K562 (cell line): ENCODE results near the gene SYT7. TPM values are rescaled to one million over a fixed set of nuclear protein-coding genes. Genes with fewer than 3 reads are reported as not detected.

Experiments
- ATAC-seq: fragments of 200-7000 bp; cut with Tn5 transposase; 3 replicates; pipeline ENCODE4 v1.9.1; 2020; ENCODE audit warnings: moderate library complexity
- BruUV-seq: library from RNA; stranded (reverse); fragments of 400-500 nt; replicated peaks from 2 replicates; lab custom pipeline; 2021; lab: Mats Ljungman, UMichigan
- CTCF ChIA-PET: fragments of 300-600 bp; formaldehyde crosslinking; extraction: SDS; loops from one replicate; lab custom pipeline; 2021; ENCODE audit warnings: low intra/inter-chr PET ratio; lab: Yijun Ruan, JAX
- POLR2A ChIA-PET: fragments of 300-600, 350-650 bp; sonication (Branson Sonifier 250); formaldehyde crosslinking; extraction: SDS; loops from one replicate; lab custom pipeline; 2021; ENCODE audit warnings: antibody characterized with exemption, inconsistent platforms; lab: Yijun Ruan, JAX
- DNase-seq, 4 experiments: peaks; one replicate each; pipeline versions ENCODE4 v3.0.0 to v3.0.0-alpha.2; 2011 to 2018; ENCODE audit warnings: low spot score in 3 of 4, mixed read lengths in 3 of 4; ENCODE audit errors: extremely low read depth in 1 of 4
- FAIRE-seq: peaks from 2 replicates; lab custom pipeline; 2011; peaks lifted over from hg19 to GRCh38; lab: Jason Lieb, UNC
- H2AFZ ChIP-seq: 2 replicates; pipeline ENCODE4 v1.6.0; 2011; ENCODE audit warnings: low read depth, low read length, control low read depth, inconsistent platforms
- H3K27ac ChIP-seq: fragments of 200-600 bp; 3 replicates; pipeline ENCODE4 v1.8.0; 2011; ENCODE audit warnings: low read depth, mild to moderate bottlenecking, control low read depth, inconsistent platforms, low read length, moderate library complexity, mixed read lengths; ENCODE audit errors: extremely low read depth
- H3K27me3 ChIP-seq, 2 experiments: fragments of 300-600 bp in 1 of 2; 2 replicates in 1 of 2; 3 replicates in 1 of 2; pipeline versions ENCODE4 v1.6.0 to v1.8.0; 2011; ENCODE audit warnings: inconsistent platforms in 2 of 2, low read length in 2 of 2, mild to moderate bottlenecking in 1 of 2, mixed read lengths in 1 of 2, moderate library complexity in 1 of 2; ENCODE audit not compliant: control insufficient read depth in 2 of 2, insufficient read depth in 2 of 2
- H3K36me3 ChIP-seq: fragments of 300-600 bp; 3 replicates; pipeline ENCODE4 v1.8.0; 2011; ENCODE audit warnings: mild to moderate bottlenecking, low read length, inconsistent platforms; ENCODE audit not compliant: control insufficient read depth, insufficient read depth
- H3K4me1 ChIP-seq, 2 experiments: fragments of 200-600 bp in 1 of 2; replicated peaks in 1 of 2; 2 replicates in 1 of 2; 3 replicates in 1 of 2; pipeline versions ENCODE4 v1.5.1 to v1.8.0; 2011; ENCODE audit warnings: inconsistent platforms in 2 of 2, low read length in 2 of 2, mild to moderate bottlenecking in 1 of 2, mixed read lengths in 1 of 2, moderate library complexity in 1 of 2; ENCODE audit not compliant: control insufficient read depth in 2 of 2, insufficient read depth in 2 of 2
- H3K4me2 ChIP-seq: 2 replicates; pipeline ENCODE4 v1.6.1; 2011; ENCODE audit warnings: low read length, control low read depth, inconsistent platforms, mixed read lengths; ENCODE audit not compliant: insufficient read depth
- H3K4me3 ChIP-seq: fragments of 200-600 bp; sonication (generic), shearing (Covaris generic); 2 replicates; pipeline ENCODE4 v1.5.1; 2016; ENCODE audit warnings: control low read depth, inconsistent platforms
- H3K79me2 ChIP-seq: fragments of 200-600 bp; 3 replicates; pipeline ENCODE4 v1.8.0; 2011; ENCODE audit warnings: low read length, inconsistent platforms; ENCODE audit not compliant: control insufficient read depth, insufficient read depth
- H3K9ac ChIP-seq, 2 experiments: 2 replicates each; pipeline versions ENCODE4 v1.6.0 to v1.6.1; 2011; ENCODE audit warnings: low read depth in 2 of 2, low read length in 2 of 2, control low read depth in 1 of 2, inconsistent platforms in 1 of 2, mild to moderate bottlenecking in 1 of 2, mixed read lengths in 1 of 2; ENCODE audit not compliant: insufficient read depth in 1 of 2
- H3K9me1 ChIP-seq: one replicate; pipeline ENCODE4 v1.6.0; 2011; ENCODE audit warnings: inconsistent platforms, mild to moderate bottlenecking, low read length, moderate library complexity; ENCODE audit not compliant: control insufficient read depth, insufficient read depth
- H3K9me3 ChIP-seq: replicated peaks from 2 replicates; pipeline ENCODE4 v1.5.1; 2011; ENCODE audit warnings: low read depth, low read length, inconsistent platforms; ENCODE audit not compliant: control insufficient read depth, insufficient read depth
- H4K20me1 ChIP-seq: replicated peaks from 2 replicates; pipeline ENCODE4 v1.6.1; 2011; ENCODE audit warnings: low read length, inconsistent platforms, mixed read lengths; ENCODE audit not compliant: control insufficient read depth, insufficient read depth
- ATF7 ChIP-seq: fragments of 450-650 bp; IDR thresholded peaks from 2 replicates; pipeline ENCODE4 v1.7.1; 2014; ENCODE audit warnings: mild to moderate bottlenecking, moderate library complexity
- BACH1 ChIP-seq: fragments of 200-800 bp; sonication (Bioruptor generic); IDR thresholded peaks from 2 replicates; pipeline ENCODE4 v1.6.1; 2016; ENCODE audit warnings: missing genetic modification characterization, missing compliant biosample characterization
- CREM ChIP-seq: IDR thresholded peaks from 2 replicates; pipeline ENCODE4 v1.6.1; 2014; ENCODE audit warnings: antibody characterized with exemption, low read depth
- CTCF ChIP-seq, 3 experiments: IDR thresholded peaks in 2 of 3; conservative IDR thresholded peaks in 1 of 3; 2 replicates each; pipeline ENCODE4 v1.5.1; 2011 to 2012; ENCODE audit warnings: low read length in 3 of 3, mild to moderate bottlenecking in 3 of 3, control low read depth in 2 of 3, improper control_type of control experiment in 1 of 3, inconsistent platforms in 1 of 3, low read depth in 1 of 3, mixed read lengths in 1 of 3, moderate library complexity in 1 of 3; ENCODE audit not compliant: insufficient read depth in 2 of 3
- ESRRA ChIP-seq: fragments of 450-650 bp; IDR thresholded peaks from 2 replicates; pipeline ENCODE4 v1.6.1; 2014; ENCODE audit warnings: low read depth, mild to moderate bottlenecking, moderate library complexity, borderline replicate concordance
- RAD21 ChIP-seq, 2 experiments: fragments of 250-450 bp in 1 of 2; fragments of 450-650 bp in 1 of 2; sonication (Bioruptor Pico) in 1 of 2; formaldehyde crosslinking in 1 of 2; IDR thresholded peaks in 1 of 2; conservative IDR thresholded peaks in 1 of 2; 2 replicates each; pipeline versions ENCODE4 v1.4.0 to v1.8.0; 2020 to 2022; ENCODE audit warnings: mild to moderate bottlenecking in 2 of 2, moderate library complexity in 1 of 2
- ZKSCAN8 ChIP-seq: fragments of 200-800 bp; sonication (Bioruptor generic); IDR thresholded peaks from 2 replicates; pipeline ENCODE4 v1.6.1; 2016; ENCODE audit warnings: missing genetic modification characterization, missing compliant biosample characterization
- ZNF263 ChIP-seq: sonication (generic); formaldehyde crosslinking; IDR thresholded peaks from 2 replicates; pipeline ENCODE4 v1.8.0; 2022; ENCODE audit warnings: mild to moderate bottlenecking, missing genetic modification reagents, borderline replicate concordance
- WGBS: fragments of 100-300 bp; shearing (Covaris generic); methylation state at CpG from one replicate; pipeline ENCODE4 v1.1.6; 2016; ENCODE audit warnings: low coverage, mixed read lengths; ENCODE audit not compliant: insufficient coverage; ENCODE audit errors: missing lambda C conversion rate; 5-methylcytosine and 5-hydroxymethylcytosine counted together
- in situ Hi-C: fragments of 300-500 bp; cut with MboI; formaldehyde crosslinking; loops from 4 replicates; pipeline ENCODE4 v1.15.0; 2018; ENCODE audit warnings: inconsistent platforms, mixed read lengths
- intact Hi-C: fragments of 100-400 bp; cut with micrococcal nuclease; formaldehyde crosslinking; loops from 2 replicates; pipeline ENCODE4 v1.14.2; 2022
- polyA plus RNA-seq, 8 experiments: library from polyadenylated mRNA; depleted of rRNA in 4 of 8; stranded (reverse) in 5 of 8; unstranded in 3 of 8; fragments of >200 nt; fragmentation: Nextera tagmentation in 2 of 8; fragmentation: Illumina TruSeq in 1 of 8; extraction: Ambion mirVana in 2 of 8; extraction: Trizol in 1 of 8; gene quantifications; 2 replicates each; pipeline versions ENCODE4 v1.2.1 to v1.2.3, GENCODE V29; 2011 to 2014; ENCODE audit warnings: inconsistent platforms in 1 of 8, missing spikeins in 1 of 8
- total RNA-seq, 7 experiments: library from RNA; depleted of rRNA in 6 of 7; stranded (reverse); fragments of >200 nt in 6 of 7; fragmentation: Illumina TruSeq in 2 of 7; extraction: Trizol in 2 of 7; gene quantifications; 2 replicates each; pipeline versions ENCODE4 v1.2.1 to v1.2.3, GENCODE V29; 2011 to 2021; ENCODE audit warnings: low replicate concordance in 1 of 7
- TF ChIP-seq, protein P1 (sequence below): IDR thresholded peaks from 2 replicates; pipeline ENCODE4 v1.6.1; 2011; ENCODE audit warnings: borderline replicate concordance, low read depth, mild to moderate bottlenecking, moderate library complexity, low read length; ENCODE audit not compliant: insufficient read depth, poor library complexity, severe bottlenecking

Gene SYT7
- total and polyA plus RNA-seq, 9 of the 15 experiments (the other 6 are each of a cell fraction or from before 2014, with no cell fraction given): 0.01 to 0.51 (median 0.16) TPM; not detected in 1

DNA sequence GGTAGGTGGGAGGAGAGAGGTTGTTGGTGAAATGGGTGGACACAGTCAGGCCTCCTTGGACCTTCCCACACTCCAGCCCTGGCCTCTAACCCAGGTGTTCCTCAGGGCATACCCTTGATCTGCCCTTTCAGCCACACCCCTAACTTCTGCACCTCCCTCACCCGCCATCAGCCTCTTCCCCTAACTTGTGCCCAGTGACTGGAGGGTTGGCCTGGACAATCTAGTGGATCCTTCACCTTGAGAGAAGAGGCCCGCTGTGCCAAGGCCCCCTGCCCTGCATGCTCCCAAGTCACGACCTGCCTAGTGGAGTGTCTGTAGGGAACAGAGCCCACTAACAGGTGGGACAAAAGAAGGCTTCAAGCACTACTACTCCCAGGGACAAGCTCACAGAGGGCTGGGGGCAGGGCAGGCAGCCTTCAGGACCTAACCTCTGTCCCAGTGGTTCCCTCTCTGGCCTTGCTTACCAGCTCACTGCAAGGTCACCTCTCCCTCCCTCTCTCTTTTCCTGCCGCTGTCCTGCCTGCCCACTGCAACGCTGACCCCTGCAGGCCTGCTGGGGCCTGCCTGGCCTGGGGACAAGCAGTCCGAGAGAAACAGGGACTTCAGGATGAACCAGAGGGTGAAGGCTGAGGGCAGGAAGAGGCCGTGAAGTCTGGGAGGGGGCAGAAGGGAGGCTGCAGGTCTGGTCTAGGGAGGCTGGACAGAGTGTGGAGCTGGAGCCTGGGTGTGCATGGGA lies 3.3 kb downstream of the SYT7 start:
- Histone ChIP-seq H3K36me3 (no peaks in the 10 kb centered on the region), H3K27me3 (peaks cover 11 to 60% of the 10 kb centered on the region in 2 experiments), H4K20me1 (peaks cover 19% of the 10 kb centered on the region), H3K4me1 (peaks cover 0 to 20% of the 10 kb centered on the region in 2 experiments; a peak in 2 of 5 replicates), H2AFZ (no peak overlapping the region), H3K4me3 (no peak overlapping the region), H3K4me2 (no peak overlapping the region), H3K27ac (no peak overlapping the region), H3K9me1 (peaks cover 3% of the 10 kb centered on the region), H3K79me2 (no peaks in the 10 kb centered on the region), H3K9ac (peak overlapping the region in 1 of 2 experiments; percentile 56; a peak in 2 of 4 replicates), H3K9me3 (no peaks in the 10 kb centered on the region)
- 5% methylated on average over 6 of the region's 7 CpGs for WGBS
- CTCF ChIA-PET: no interaction called here
- intact Hi-C loops: no loop called here
- BruUV-seq: no TSS peak
- POLR2A ChIA-PET: interaction anchor here (0.6 to 1.0 kb wide), 3 partner anchors 9 to 398 kb away, joined by 3 read pairs; no protein-coding TSS in a partner anchor
- FAIRE-seq (peak; percentile 62), DNase-seq (peak in 2 of 4 experiments; percentile 31 to 42), ATAC-seq (peak; percentile 67)
- in situ Hi-C loops: no loop called here
- TF ChIP-seq CTCF (IDR thresholded peaks at IDR 0.05 in 2 of 3, conservative IDR thresholded peaks at IDR 0.05 in 1 of 3; ENCODE audit: insufficient read depth in 2 of 3, low read depth in 1 of 3, low read length in 3 of 3) (peak; percentile 55 to 60 (median 56)), ZKSCAN8 (no peak), CREM (peak; percentile 5; the same call in 1 of the 2 replicates), RAD21 (CRISPR knock-in tag; conservative IDR thresholded peaks at IDR 0.05 in 1 of 2, IDR thresholded peaks at IDR 0.05 in 1 of 2) (peak in 1 of 2 experiments; percentile 51; a peak in 2 of 4 replicates), ZNF263 (CRISPR knock-in tag) (peak; percentile 25; the same call in 1 of the 2 replicates), ESRRA (peak; percentile 77), BACH1 (tag) (no peak), ATF7 (no peak)
- TF ChIP-seq, protein P1, sequence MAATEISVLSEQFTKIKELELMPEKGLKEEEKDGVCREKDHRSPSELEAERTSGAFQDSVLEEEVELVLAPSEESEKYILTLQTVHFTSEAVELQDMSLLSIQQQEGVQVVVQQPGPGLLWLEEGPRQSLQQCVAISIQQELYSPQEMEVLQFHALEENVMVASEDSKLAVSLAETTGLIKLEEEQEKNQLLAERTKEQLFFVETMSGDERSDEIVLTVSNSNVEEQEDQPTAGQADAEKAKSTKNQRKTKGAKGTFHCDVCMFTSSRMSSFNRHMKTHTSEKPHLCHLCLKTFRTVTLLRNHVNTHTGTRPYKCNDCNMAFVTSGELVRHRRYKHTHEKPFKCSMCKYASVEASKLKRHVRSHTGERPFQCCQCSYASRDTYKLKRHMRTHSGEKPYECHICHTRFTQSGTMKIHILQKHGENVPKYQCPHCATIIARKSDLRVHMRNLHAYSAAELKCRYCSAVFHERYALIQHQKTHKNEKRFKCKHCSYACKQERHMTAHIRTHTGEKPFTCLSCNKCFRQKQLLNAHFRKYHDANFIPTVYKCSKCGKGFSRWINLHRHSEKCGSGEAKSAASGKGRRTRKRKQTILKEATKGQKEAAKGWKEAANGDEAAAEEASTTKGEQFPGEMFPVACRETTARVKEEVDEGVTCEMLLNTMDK: peak; percentile 5
